Measurements from ENCODE around the gene ERLEC1. TPM values are rescaled to one million over a fixed set of nuclear protein-coding genes. Genes with fewer than 3 reads are reported as not detected.
"Not testable (repeated sequence)": the region's sequence is repeated elsewhere in the genome, so short reads cannot be mapped to it uniquely, and the experiment has no call there.

ERLEC1 gene
- total and polyA plus RNA-seq, 8 donors, result 16.8 to 45.9 (median 33.3) TPM

GRCh38 chr2:53753041-53753440 lies 33.8 kb upstream of the ERLEC1 start:
- no peak for DNase-seq
- intact Hi-C loops (cut with DNase I), result no loop called here
- Histone ChIP-seq H3K27ac (no peak overlapping the region), H3K9me3 (no peaks in the 10 kb centered on the region), H3K27me3 (no peaks in the 10 kb centered on the region), H3K4me3 (no peak overlapping the region), H3K4me1 (no peaks in the 10 kb centered on the region), H3K36me3 (no peaks in the 10 kb centered on the region)
- FAIRE-seq, result no peak
- ATAC-seq, result no peak
- TF ChIP-seq CTCF (IDR thresholded peaks at IDR 0.05), result no peak

DNA sequence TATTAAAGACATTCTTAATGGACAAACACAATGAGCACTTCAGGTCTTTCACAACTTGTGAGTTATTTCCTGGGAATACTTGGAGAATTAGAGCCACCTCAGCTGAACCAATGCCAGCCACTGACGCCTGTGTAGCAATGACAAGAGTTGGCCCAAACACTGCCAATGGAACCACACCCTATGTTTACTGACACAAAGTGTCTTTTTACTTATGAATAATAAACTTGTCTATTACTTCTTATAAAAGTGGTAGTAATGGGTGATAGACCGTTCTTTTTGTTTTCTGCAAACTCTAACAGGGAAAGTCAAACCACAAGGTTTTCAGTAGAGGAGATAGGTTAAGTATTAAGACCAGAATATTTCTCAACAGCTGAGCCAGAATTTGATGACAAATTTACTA lies 31.7 kb upstream of the ERLEC1 start:
- Histone ChIP-seq H3K4me1 (no peaks in the 10 kb centered on the region), H3K9me3 (no peaks in the 10 kb centered on the region), H3K36me3 (no peaks in the 10 kb centered on the region), H3K4me3 (no peak overlapping the region), H3K27ac (no peak overlapping the region), H3K27me3 (no peaks in the 10 kb centered on the region)
- intact Hi-C loops (cut with DNase I), result no loop called here
- ATAC-seq, result peak in 1 of 4 donors; percentile 55
- TF ChIP-seq CTCF (IDR thresholded peaks at IDR 0.05), result no peak
- no peak for FAIRE-seq
- DNase-seq, result peak in 1 of 6 donors; percentile 29
- 59 to 62% methylated on average over 2 of the region's 2 CpGs for WGBS, 2 donors

DNA sequence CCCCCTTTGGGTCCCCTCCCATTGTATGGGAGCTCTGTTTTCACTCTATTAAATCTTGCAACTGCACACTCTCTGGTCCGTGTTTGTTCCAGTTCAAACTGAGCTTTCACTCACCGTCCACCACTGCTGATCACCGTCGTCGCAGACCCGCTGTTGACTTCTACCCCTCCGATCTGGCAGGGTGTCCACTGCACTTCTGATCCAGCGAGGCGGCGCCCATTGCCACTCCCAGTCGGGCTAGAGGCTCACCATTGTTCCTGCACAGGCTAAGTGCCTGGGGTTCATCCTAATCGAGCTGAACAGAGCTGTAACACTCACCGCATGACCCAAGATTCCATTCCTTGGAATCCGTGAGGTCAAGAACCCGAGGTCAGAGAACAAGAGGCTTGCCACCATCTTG lies 30.2 kb upstream of the ERLEC1 start:
- no peak for TF ChIP-seq CTCF (IDR thresholded peaks at IDR 0.05)

GRCh38 chr2:53757206-53757605 lies 29.6 kb upstream of the ERLEC1 start:
- WGBS, 2 donors, result 96 to 99% methylated on average over 14 of the region's 14 CpGs
- H3K27ac ChIP-seq; H3K4me1 ChIP-seq; FAIRE-seq; intact Hi-C loops (cut with DNase I); H3K36me3 ChIP-seq; H3K27me3 ChIP-seq; DNase-seq; H3K4me3 ChIP-seq; ATAC-seq; H3K9me3 ChIP-seq: not testable (repeated sequence)

More for the DNA sequence above, 30.2 kb upstream of the ERLEC1 start:
- H3K27me3 ChIP-seq, result no peaks in the 10 kb centered on the region
- intact Hi-C loops (cut with DNase I), result no loop called here
- H3K9me3 ChIP-seq, result no peaks in the 10 kb centered on the region
- WGBS, 2 donors, result 96 to 98% methylated on average over 15 of the region's 15 CpGs
- no peak for ATAC-seq
- no peaks in the 10 kb centered on the region for H3K4me1 ChIP-seq
- no peak for FAIRE-seq
- no peak overlapping the region for H3K27ac ChIP-seq
- H3K36me3 ChIP-seq, result no peaks in the 10 kb centered on the region
- H3K4me3 ChIP-seq, result no peak overlapping the region
- DNase-seq, result no peak

GRCh38 chr2:53765767-53766166 lies 21.1 kb upstream of the ERLEC1 start:
- no peak for FAIRE-seq

More at GRCh38 chr2:53765767-53766166, 21.1 kb upstream of the ERLEC1 start:
- Histone ChIP-seq H3K27ac (no peak overlapping the region), H3K27me3 (no peaks in the 10 kb centered on the region), H3K9me3 (no peaks in the 10 kb centered on the region), H3K36me3 (peaks cover 0 to 8% (median 0%) of the 10 kb centered on the region in 3 donors), H3K4me3 (no peak overlapping the region), H3K4me1 (peaks cover 0 to 8% (median 4%) of the 10 kb centered on the region in 3 donors)
- intact Hi-C loops (cut with DNase I), result no loop called here
- WGBS, 2 donors, result 75 to 76% methylated on average over 1 of the region's 1 CpG
- DNase-seq (no peak), ATAC-seq (no peak)
- TF ChIP-seq CTCF (IDR thresholded peaks at IDR 0.05), result no peak

Measured in pancreas (tissue), 10 donors.